ENCODE results near the gene TECPR2. TPM values are rescaled to one million over a fixed set of nuclear protein-coding genes. Genes with fewer than 3 reads are reported as not detected.
A peak's percentile ranks its signal among the peaks of the same experiment; 100 is the strongest.
"Not testable (repeated sequence)": the region's sequence is repeated elsewhere in the genome, so short reads cannot be mapped to it uniquely, and the experiment has no call there.

The TECPR2 gene
- total RNA-seq, 1 experiment from 2014 or later, result 4.8 TPM

DNA sequence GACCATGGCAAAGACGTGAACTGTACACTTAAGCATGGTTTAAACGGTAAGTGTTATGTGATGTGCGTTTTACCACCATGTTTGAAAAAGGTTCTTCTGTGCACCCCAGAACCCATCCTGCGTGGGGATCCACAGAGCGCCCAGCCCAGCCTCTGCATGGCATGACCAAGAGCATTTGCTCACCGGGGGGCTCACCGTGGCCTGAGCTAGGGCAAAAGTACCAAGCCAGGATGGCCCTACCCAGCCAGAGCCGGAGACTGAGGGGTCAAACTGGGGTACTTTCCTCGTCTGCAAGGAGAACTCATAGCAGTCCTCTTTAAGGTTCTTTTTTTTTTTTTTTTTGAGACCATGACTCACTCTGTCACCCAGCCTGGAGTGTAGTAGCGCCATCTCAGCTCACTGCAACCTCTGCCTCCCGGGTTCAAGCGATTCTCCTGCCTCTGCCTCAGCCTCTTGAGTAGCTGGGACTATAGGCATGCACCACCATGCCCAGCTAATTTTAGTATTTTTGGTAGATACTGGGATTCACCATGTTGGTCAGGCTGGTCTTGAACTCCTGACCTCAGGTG is 163.3 kb downstream of the TECPR2 start:
- no peak for DNase-seq (ENCODE audit: low read depth in 1 of 2, low spot score in 2 of 2)
- Histone ChIP-seq H3K27me3 (replicated peaks) (no peaks in the 10 kb centered on the region), H3K27ac (peak overlapping the region; percentile 54), H3K4me3 (peak overlapping the region; percentile 43), H3K4me1 (replicated peaks) (peaks cover 56% of the 10 kb centered on the region), H3K36me3 (no peaks in the 10 kb centered on the region), H3K9me3 (replicated peaks) (no peaks in the 10 kb centered on the region)

DNA sequence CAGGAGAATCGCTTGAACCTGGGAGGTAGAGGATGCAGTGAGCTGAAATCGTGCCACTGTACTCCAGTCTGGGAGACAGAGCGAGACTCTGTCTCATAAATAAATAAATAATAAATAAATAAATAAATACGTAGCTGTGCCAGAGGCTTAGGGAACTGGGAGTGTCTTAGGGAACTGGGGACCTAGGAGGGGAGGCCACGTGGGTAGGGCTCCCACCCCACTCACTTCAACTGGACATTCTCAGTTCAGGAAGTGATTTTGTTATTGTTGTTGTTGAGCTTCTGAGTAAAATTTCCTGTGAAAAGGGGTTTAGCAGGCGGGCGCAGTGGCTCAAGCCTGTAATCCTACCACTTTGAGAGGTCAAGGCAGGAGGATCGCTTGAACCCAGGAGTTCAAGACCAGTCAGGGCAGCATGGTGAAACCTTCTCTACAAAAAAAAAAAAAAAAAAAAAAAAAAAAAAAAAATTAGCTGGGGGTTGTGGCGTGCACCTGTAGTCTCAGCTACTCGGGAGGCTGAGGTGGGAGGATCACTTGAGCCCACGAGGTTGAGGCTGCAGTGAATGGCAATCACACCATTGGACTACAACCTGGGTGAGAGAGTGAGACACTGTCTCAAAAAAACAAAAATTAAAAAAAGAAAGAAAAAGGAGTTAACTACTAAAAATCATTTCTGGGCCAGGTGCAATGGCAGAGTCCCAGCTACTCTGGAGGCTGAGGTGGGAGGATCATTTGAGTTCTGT is 165.9 kb downstream of the TECPR2 start:
- no peaks in the 10 kb centered on the region for H3K36me3 ChIP-seq
- H3K9me3 ChIP-seq (replicated peaks), result no peaks in the 10 kb centered on the region
- DNase-seq (ENCODE audit: low read depth in 1 of 2, low spot score in 2 of 2), result no peak
- H3K27me3 ChIP-seq (replicated peaks), result no peaks in the 10 kb centered on the region
- no peak overlapping the region for H3K27ac ChIP-seq
- peaks cover 56% of the 10 kb centered on the region for H3K4me1 ChIP-seq (replicated peaks)
- H3K4me3 ChIP-seq, result no peak overlapping the region

DNA sequence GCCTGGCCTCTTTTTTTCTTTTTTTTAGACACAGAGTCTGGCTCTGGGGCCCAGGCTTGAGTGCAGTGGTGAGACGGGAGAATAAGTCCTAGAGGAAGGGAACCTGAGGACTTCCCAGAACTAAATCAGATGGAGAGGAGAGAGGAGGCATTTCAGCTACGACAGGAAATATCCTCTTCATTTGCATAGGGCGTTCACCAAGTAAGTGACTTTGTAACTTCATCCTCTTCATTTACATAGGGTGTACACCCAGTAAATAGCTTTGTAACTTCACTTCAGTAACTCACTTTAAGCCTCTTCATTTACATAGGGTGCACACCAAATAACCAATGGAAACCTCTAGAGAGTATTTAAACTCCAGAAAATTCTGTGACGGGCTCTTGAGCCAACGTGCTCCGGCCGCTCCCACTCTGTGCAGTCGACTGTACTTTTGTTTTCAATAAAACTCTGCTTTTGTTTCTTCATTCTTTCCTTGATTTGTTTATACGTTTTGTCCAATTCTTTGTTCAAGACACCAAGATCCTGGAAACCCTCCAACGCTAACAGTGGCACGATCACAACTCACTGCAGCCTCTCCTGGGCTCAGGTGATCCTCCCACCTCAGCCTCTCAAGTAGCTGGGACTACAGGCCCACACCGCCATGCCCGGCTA is 168.2 kb downstream of the TECPR2 start:
- no peak overlapping the region for H3K4me3 ChIP-seq
- no peaks in the 10 kb centered on the region for H3K36me3 ChIP-seq
- DNase-seq (ENCODE audit: low read depth in 1 of 2, low spot score in 2 of 2), result no peak
- no peaks in the 10 kb centered on the region for H3K27me3 ChIP-seq (replicated peaks)
- H3K27ac ChIP-seq, result no peak overlapping the region
- H3K9me3 ChIP-seq (replicated peaks), result no peaks in the 10 kb centered on the region
- peaks cover 36% of the 10 kb centered on the region for H3K4me1 ChIP-seq (replicated peaks)

DNA sequence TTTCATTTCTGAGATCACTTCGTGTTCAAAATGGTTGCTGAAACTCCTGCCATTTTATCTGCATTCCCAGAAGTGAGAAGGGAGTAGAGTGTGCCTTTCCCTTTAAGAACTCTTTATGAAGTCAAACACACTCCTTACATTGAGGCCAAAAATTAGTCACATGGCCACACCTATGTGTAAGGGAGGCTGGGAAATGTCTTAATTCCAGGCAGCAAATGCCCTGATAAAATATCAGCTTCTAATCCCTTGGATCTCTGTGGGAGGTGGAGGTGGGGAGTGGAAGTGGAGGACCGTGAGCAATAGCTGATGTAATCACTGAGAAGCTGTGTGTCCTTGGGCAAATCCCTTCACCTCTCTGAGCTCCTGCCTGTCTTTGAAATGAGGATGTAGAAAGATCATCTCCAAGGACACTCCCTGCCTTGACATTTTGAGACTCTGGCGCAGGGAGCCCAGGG is 169.5 kb downstream of the TECPR2 start:
- no peaks in the 10 kb centered on the region for H3K9me3 ChIP-seq (replicated peaks)
- H3K27ac ChIP-seq, result no peak overlapping the region
- no peaks in the 10 kb centered on the region for H3K27me3 ChIP-seq (replicated peaks)
- peaks cover 27% of the 10 kb centered on the region for H3K4me1 ChIP-seq (replicated peaks)
- no peak for DNase-seq (ENCODE audit: low read depth in 1 of 2, low spot score in 2 of 2)
- no peak overlapping the region for H3K4me3 ChIP-seq
- no peaks in the 10 kb centered on the region for H3K36me3 ChIP-seq

DNA sequence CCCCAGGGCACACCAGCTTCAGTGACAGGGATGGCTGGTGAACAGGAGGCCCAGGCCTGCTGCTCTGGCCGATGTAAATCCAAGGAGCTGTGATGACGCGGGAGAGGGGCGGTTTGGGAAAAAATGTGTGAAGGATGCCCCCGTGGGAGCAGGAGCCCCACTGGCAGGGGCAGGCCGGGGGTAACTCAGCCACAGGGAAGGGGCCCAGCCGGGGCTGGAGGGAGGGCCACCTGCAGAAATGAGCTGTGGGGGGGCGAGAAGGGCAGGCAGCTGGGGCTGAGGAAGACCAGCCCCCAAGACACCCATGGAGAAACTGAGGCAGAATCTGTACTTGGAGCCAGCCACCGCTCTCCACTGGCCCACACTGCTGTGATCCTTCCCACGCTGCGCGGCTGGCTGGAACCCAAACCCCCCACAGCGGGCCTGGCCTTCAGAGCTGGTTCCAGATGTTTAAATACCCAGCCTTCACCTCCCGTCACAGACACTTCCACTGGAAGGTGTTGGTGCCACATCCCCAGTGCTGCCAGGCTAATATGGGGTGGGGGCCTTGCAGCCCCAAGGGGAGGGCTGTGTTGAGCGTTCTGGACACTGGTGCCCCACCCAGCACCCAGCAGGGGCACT is 175.3 kb downstream of the TECPR2 start:
- no peak for DNase-seq (ENCODE audit: low read depth in 1 of 2, low spot score in 2 of 2)
- no peaks in the 10 kb centered on the region for H3K36me3 ChIP-seq
- H3K27ac ChIP-seq, result no peak overlapping the region
- H3K9me3 ChIP-seq (replicated peaks), result no peaks in the 10 kb centered on the region
- no peaks in the 10 kb centered on the region for H3K27me3 ChIP-seq (replicated peaks)
- no peak overlapping the region for H3K4me3 ChIP-seq
- H3K4me1 ChIP-seq (replicated peaks), result no peaks in the 10 kb centered on the region

DNA sequence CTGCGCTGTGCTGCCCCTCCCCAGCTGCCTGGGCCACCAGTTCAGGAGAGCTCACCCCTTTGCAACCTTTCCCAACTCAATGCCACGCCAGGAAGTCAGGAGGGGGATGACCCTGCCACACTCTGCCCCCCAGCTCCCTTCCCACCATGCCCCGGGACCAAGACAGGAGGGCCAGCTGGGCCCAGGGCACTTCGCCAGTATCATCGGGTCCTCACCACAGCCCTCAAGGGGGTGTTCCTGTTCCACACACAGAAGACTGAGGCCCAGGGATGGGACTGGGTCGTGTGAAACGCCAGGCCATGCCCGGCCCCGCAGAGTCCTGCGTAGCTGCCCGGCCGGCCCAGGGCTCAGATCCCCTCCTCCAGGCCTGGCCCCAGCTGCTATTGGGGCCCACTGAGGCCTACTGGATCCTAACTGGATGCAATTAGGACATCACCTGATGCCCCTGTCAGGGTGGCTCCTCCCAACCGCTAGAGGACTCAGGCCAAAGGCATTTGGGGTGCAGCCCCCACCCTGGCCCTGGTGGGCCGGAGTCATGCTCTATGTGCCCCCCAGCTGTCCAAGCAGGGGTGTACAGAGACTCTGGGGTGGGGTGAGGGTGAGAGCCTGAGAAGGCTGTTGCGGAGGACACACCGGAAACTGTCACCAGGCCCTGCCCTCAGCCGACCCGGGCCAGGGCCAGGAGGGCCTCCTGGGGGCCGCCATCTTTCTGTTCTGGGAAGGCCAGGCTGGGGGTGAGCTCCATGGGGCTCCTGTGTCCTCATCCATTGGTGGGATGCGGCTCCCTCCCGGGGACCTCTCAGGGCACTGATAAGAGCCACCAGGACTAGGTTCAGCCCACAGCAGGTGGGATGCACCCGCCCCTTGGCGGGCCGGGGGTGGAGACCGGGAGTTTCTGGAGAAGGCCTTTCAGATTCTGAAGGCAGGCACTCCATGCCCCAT is 176.1 kb downstream of the TECPR2 start:
- H3K9me3 ChIP-seq (replicated peaks), result no peaks in the 10 kb centered on the region
- no peak overlapping the region for H3K27ac ChIP-seq
- H3K27me3 ChIP-seq (replicated peaks), result no peaks in the 10 kb centered on the region
- H3K4me3 ChIP-seq, result no peak overlapping the region
- DNase-seq (ENCODE audit: low read depth in 1 of 2, low spot score in 2 of 2), result no peak
- no peaks in the 10 kb centered on the region for H3K36me3 ChIP-seq
- no peaks in the 10 kb centered on the region for H3K4me1 ChIP-seq (replicated peaks)

DNA sequence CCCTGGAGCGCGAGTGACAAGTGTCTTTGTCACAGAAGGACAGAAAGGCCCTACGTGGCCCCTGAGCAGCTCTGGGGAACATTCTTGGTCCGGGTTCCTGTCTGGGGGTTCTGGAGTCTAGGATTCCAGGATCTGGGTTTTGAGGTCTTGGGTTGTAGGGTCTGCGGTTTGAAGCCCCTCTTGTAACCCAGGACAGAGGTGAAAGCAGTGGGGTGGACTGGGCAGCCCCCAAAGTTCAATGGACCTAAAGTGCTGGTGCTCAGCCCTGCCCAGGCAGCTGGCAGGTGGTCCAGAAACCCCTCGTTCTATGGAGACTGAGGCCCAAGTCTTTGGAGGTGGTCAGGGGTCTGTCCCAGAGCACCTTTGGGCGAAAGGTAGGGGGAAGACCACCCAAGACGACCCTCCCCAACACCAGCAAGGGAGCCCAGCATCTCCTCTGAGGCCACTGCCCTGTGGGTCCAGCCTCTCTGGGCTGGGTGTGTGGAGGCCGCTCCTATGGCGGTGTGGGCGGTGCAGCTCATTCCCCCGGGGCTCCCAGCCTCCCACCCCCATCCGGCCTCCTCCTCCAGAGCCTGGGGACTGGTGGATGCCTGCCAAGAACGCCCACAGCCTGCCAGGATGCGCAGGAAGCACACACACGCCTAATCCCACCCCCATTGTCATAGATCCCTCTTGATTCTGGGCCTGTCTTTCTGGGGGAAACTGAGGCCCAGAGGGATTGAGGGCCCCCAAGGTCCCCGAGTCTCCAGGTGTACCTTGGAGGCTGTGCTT is 177.0 kb downstream of the TECPR2 start:
- H3K9me3 ChIP-seq (replicated peaks), result no peaks in the 10 kb centered on the region
- no peaks in the 10 kb centered on the region for H3K36me3 ChIP-seq
- H3K4me3 ChIP-seq, result no peak overlapping the region
- DNase-seq (ENCODE audit: low read depth in 1 of 2, low spot score in 2 of 2), result no peak
- no peak overlapping the region for H3K27ac ChIP-seq
- H3K27me3 ChIP-seq (replicated peaks), result no peaks in the 10 kb centered on the region
- H3K4me1 ChIP-seq (replicated peaks), result no peaks in the 10 kb centered on the region

DNA sequence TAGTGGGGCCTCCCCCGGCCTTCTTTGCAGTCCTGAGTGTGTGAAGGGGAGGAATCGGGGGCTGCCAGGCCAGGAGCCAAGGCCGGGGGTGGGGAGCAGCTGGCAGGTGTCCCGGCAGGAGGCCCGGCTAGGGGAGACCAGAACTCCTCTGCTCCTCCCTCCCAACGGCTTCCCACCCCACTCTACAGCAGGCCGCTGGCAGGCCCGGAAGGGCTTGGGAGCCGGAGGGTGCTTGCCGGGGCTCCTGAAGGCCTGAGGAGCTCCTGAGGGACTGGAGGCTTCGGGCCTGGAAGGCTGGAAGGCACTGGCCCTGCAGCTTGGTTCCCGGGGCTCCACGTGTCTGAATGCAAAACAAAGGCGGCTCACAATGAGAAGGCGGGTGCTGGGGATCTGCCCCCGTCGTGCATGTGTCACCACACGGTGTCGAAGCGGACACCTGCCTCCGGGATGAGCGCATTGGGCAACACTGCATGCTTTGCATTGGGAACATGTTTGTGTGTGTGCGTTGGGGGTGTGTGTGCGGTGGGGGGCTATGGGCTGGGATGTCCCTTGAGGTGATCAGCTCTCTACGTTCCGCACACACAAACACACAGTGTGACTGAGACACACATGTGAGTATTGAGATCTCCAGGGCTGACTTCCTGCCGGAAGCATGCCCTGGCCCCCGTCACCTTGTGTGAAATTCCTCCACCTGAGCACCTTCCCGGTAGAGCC is 177.7 kb downstream of the TECPR2 start:
- Histone ChIP-seq H3K27me3 (replicated peaks) (no peaks in the 10 kb centered on the region), H3K9me3 (replicated peaks) (no peaks in the 10 kb centered on the region), H3K4me3 (no peak overlapping the region), H3K27ac (no peak overlapping the region), H3K36me3 (no peaks in the 10 kb centered on the region), H3K4me1 (replicated peaks) (no peaks in the 10 kb centered on the region)
- no peak for DNase-seq (ENCODE audit: low read depth in 1 of 2, low spot score in 2 of 2)

DNA sequence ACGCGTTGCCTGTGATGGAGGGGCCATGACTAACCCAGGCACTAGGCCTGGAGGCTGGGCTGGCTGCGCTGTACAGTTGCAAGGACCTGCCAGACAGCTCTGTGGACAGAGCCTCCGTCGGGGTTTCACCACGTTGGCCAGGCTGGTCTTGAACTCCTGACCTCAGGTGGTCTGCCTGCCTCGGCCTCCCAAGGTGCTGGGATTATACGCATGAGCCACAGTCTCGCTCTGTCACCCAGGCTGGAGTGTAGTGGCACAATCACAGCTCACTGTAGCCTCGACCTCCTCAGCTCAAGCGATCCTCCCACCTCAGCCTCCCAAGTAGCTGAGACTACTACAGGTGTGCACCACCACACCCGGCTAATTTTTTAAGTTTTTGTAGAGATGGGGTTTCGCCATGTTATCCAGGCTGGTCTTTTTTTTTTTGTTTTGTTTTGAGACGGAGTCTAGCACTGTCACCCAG is 178.3 kb downstream of the TECPR2 start:
- H3K27me3 ChIP-seq (replicated peaks); H3K27ac ChIP-seq; H3K9me3 ChIP-seq (replicated peaks); H3K36me3 ChIP-seq; DNase-seq (ENCODE audit: low read depth in 1 of 2, low spot score in 2 of 2); H3K4me1 ChIP-seq (replicated peaks); H3K4me3 ChIP-seq: not testable (repeated sequence)

DNA sequence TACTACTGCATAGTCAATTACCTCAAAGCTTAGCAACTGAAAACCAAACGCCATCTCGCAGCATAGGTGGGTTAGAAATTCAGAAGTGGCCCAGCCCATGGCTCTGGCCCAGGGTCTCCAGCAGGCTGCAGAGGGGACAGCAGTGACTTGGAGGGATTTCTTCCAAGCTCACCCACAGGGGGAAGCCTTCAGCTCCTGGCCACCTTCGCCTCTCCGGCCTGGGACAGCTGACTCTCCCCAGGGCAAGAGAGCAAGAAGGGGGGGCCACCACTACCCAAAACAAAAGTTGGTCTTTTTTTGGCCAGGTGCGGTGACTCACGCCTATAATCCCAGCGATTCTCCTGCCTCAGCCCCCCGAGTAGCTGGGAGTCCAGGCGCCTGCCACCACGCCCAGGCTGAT is 179.0 kb downstream of the TECPR2 start:
- no peaks in the 10 kb centered on the region for H3K9me3 ChIP-seq (replicated peaks)
- H3K36me3 ChIP-seq, result no peaks in the 10 kb centered on the region
- no peaks in the 10 kb centered on the region for H3K4me1 ChIP-seq (replicated peaks)
- H3K4me3 ChIP-seq, result no peak overlapping the region
- no peak for DNase-seq (ENCODE audit: low read depth in 1 of 2, low spot score in 2 of 2)
- no peak overlapping the region for H3K27ac ChIP-seq
- H3K27me3 ChIP-seq (replicated peaks), result no peaks in the 10 kb centered on the region

DNA sequence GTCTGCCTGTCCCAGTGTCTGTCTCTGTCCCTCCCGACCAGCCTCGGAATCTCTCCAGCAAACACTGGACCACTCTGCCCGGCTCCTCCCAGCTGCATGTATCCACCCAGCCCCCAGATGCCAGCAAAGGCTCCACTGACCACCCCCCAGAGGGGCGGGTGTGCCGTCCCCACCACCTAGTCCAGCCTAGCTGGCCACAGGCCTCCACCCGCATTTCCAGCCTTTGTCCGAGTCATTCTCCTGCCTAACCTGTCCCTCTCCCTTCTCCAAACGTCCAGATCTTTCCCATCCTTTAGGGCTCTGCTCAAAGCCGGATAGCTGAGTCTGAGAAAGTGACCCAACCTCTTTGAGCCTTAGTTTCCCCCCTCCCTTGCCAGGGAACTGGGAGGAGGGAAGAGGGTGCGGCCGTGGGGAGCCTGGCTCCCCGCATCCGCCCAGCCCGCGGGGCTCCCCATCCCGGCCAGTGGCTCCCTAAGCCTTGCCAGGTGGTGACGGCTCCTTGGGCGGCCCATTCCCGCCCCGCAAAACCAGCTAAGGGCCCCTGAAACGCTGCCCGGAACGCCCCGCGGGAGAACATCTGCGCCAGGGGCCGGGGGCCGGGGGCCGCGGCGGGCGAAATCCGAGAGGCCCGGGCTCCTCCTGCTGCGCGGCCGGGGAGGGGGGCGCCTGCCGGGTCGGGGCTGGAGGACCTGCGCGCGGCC is 181.5 kb downstream of the TECPR2 start:
- no peak overlapping the region for H3K4me3 ChIP-seq
- no peaks in the 10 kb centered on the region for H3K9me3 ChIP-seq (replicated peaks)
- H3K27me3 ChIP-seq (replicated peaks), result no peaks in the 10 kb centered on the region
- H3K4me1 ChIP-seq (replicated peaks), result peaks cover 12% of the 10 kb centered on the region; the same call in 1 of the 2 replicates
- no peak for DNase-seq (ENCODE audit: low read depth in 1 of 2, low spot score in 2 of 2)
- H3K27ac ChIP-seq, result no peak overlapping the region
- H3K36me3 ChIP-seq, result no peaks in the 10 kb centered on the region

Data from SJSA1 (cell line).